GM12892 (cell line): ENCODE measurements around the gene GATA6.

Experiments
- POLR2A ChIP-seq: IDR thresholded peaks from 2 replicates; pipeline ENCODE4 v1.6.1; 2011; ENCODE audit warnings: low read depth, low read length, control low read depth
- POLR2AphosphoS5 ChIP-seq: IDR thresholded peaks from 2 replicates; pipeline ENCODE4 v1.6.1; 2011; ENCODE audit warnings: low read depth, low read length, control low read depth

- no peak for TF ChIP-seq POLR2A
- no peak for TF ChIP-seq POLR2AphosphoS5
These were observed 22.5 kb downstream of the GATA6 start for GRCh38 chr18:22191923-22192322.
